ENCODE measurements around the gene CTPS1. TPM values are rescaled to one million over a fixed set of nuclear protein-coding genes. Genes with fewer than 3 reads are reported as not detected.

The CTPS1 gene
- total RNA-seq, 4 donors from 2014 or later, result 19.6 to 47.4 (median 36.5) TPM

- H3K4me1 ChIP-seq, result peaks cover 0 to 16% (median 0%) of the 10 kb centered on the region in 3 donors
- TF ChIP-seq EP300 (IDR thresholded peaks at IDR 0.05), result no peak
- no peak for TF ChIP-seq POLR2AphosphoS5 (IDR thresholded peaks at IDR 0.05)
- TF ChIP-seq CTCF (IDR thresholded peaks at IDR 0.05), result no peak
- no peak for TF ChIP-seq POLR2A (IDR thresholded peaks at IDR 0.05)
- no peak overlapping the region for H3K4me3 ChIP-seq
- no peaks in the 10 kb centered on the region for H3K27me3 ChIP-seq
- H3K27ac ChIP-seq, result no peak overlapping the region
- H3K36me3 ChIP-seq, result peaks cover 0 to 41% of the 10 kb centered on the region in 2 donors
- ATAC-seq, result no peak
- no CpG with 5 or more reads among the region's 3 CpGs for WGBS, 2 donors (ENCODE audit: low coverage in 1 of 2)
- H3K9me3 ChIP-seq, result no peaks in the 10 kb centered on the region
Measured at GRCh38 chr1:41020654-41021053, 41.2 kb downstream of the CTPS1 start.

GRCh38 chr1:41021526-41022308 lies 42.2 kb downstream of the CTPS1 start, which contains the start of gene SLFNL1:
TSS of gene SLFNL1 (minus strand) at chr1:41021725. CDS start at chr1:41020660, 1,065 bp downstream.
- peaks cover 0 to 51% of the 10 kb centered on the region in 2 donors for H3K36me3 ChIP-seq
- TF ChIP-seq EP300 (IDR thresholded peaks at IDR 0.05) (no peak), POLR2AphosphoS5 (IDR thresholded peaks at IDR 0.05) (peak; percentile 1), POLR2A (IDR thresholded peaks at IDR 0.05) (no peak)
- H3K27me3 ChIP-seq, result no peaks in the 10 kb centered on the region
- H3K27ac ChIP-seq, result no peak within 1 kb of the TSS
- peaks cover 0 to 11% (median 0%) of the 10 kb centered on the region in 3 donors for H3K4me1 ChIP-seq
- ATAC-seq, result no peak
- no peak within 1 kb of the TSS for H3K4me3 ChIP-seq
- WGBS, 2 donors (ENCODE audit: low coverage in 1 of 2), result 18 to 60% methylated on average over 1 to 3 of the region's 12 CpGs
- H3K9me3 ChIP-seq, result no peaks in the 10 kb centered on the region

- Histone ChIP-seq H3K36me3 (peaks cover 0 to 51% of the 10 kb centered on the region in 2 donors), H3K9me3 (no peaks in the 10 kb centered on the region), H3K27me3 (no peaks in the 10 kb centered on the region), H3K4me1 (peaks cover 0 to 11% (median 0%) of the 10 kb centered on the region in 3 donors), H3K27ac (no peak overlapping the region), H3K4me3 (no peak overlapping the region)
- no peak for ATAC-seq
- WGBS, 2 donors (ENCODE audit: low coverage in 1 of 2), result 80 to 92% methylated on average over 1 to 5 of the region's 10 CpGs
- TF ChIP-seq EP300 (IDR thresholded peaks at IDR 0.05) (no peak), POLR2A (IDR thresholded peaks at IDR 0.05) (no peak), CTCF (IDR thresholded peaks at IDR 0.05) (no peak), POLR2AphosphoS5 (IDR thresholded peaks at IDR 0.05) (no peak)
Measured at GRCh38 chr1:41022424-41022823, 42.9 kb downstream of the CTPS1 start.

GRCh38 chr1:41023279-41023990 lies 43.9 kb downstream of the CTPS1 start:
- H3K4me1 ChIP-seq, result peaks cover 0 to 11% (median 0%) of the 10 kb centered on the region in 3 donors
- WGBS, 2 donors (ENCODE audit: low coverage in 1 of 2), result 90 to 100% methylated on average over 1 to 2 of the region's 5 CpGs
- TF ChIP-seq CTCF (IDR thresholded peaks at IDR 0.05) (peak in 3 of 4 experiments; percentile 16 to 31 (median 22)), EP300 (IDR thresholded peaks at IDR 0.05) (no peak), POLR2AphosphoS5 (IDR thresholded peaks at IDR 0.05) (peak; percentile 7)
- H3K27me3 ChIP-seq, result no peaks in the 10 kb centered on the region
- no peak overlapping the region for H3K27ac ChIP-seq
- H3K4me3 ChIP-seq, result no peak overlapping the region
- peaks cover 0 to 54% of the 10 kb centered on the region in 2 donors for H3K36me3 ChIP-seq
- no peak for ATAC-seq
- H3K9me3 ChIP-seq, result no peaks in the 10 kb centered on the region

- H3K27me3 ChIP-seq, result no peaks in the 10 kb centered on the region
- ATAC-seq, result no peak
- no peak overlapping the region for H3K4me3 ChIP-seq
- H3K4me1 ChIP-seq, result peaks cover 0 to 11% (median 0%) of the 10 kb centered on the region in 3 donors
- peaks cover 0 to 70% of the 10 kb centered on the region in 2 donors for H3K36me3 ChIP-seq
- no peak for TF ChIP-seq POLR2AphosphoS5 (IDR thresholded peaks at IDR 0.05)
- TF ChIP-seq POLR2A (IDR thresholded peaks at IDR 0.05), result no peak
- TF ChIP-seq CTCF (IDR thresholded peaks at IDR 0.05), result no peak
- TF ChIP-seq EP300 (IDR thresholded peaks at IDR 0.05), result no peak
- no peak overlapping the region for H3K27ac ChIP-seq
- H3K9me3 ChIP-seq, result no peaks in the 10 kb centered on the region
- WGBS, 2 donors (ENCODE audit: low coverage in 1 of 2), result 73 to 100% methylated on average over 1 to 2 of the region's 2 CpGs
Measured at GRCh38 chr1:41024953-41025352, 45.5 kb downstream of the CTPS1 start.

All from gastroesophageal sphincter (tissue), 4 donors.